ENCODE data around the gene MGAM2.

MGAM2 gene

DNA sequence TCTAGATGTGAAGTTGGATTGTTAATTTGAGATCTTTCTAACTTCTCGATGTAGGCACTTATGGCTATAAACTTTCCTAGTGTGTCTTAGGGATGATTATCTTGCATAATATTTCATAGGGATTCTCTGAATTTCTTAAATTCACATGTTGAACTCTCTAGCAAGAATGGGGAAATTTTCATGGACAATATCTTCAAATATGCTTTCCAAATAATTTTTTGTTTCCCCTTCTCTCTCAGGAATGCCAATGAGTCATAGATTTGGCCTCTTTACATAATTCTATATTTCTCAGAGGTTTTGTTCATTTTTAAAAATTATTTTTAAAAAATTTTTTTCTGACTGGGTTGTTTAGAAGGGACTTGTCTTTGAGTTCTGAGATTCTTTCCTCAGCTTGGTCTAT, 68.9 kb downstream of the MGAM2 start:
- DNase-seq = no peak

- DNase-seq = no peak
Observed at GRCh38 chr7:142181211-142181610, 69.7 kb downstream of the MGAM2 start.

DNA sequence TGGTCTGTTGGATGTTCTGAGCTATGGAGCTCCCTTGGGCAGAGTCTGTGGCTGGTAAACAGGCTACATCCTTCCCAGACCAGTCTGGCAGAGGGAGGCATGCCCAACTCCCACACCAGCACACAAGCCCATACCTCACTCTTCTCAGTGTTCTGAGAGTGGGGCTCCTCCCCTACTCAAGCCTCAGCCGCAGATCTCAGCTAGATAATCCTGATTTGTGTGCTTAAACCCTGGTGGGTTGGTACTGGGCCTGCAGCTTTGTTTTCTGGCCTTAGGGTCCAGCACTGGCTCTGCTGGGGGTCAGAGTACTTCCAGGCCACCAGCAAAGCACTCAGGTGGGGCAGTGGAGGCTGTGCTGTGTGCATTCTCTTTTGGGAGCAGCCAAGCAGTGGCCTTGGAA, 70.4 kb downstream of the MGAM2 start:
- DNase-seq = no peak

DNA sequence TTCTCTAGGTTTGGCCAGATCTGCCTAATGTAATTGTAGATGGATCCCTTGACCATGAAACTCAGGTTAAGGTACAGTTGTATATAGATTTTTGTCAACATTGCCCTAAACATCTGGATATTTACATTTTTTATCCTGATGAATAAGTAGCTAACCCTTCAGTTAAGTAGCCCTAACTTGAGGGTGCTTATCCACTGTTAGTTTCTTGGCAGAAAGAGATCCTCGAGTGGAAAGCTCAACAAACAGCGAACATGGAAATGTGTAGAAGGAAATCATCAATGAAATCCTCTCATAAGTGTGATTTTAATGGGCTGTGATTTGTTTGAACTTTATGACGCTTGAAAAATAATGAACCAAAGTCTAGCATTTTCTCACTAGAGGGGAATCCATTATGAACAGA, 73.6 kb downstream of the MGAM2 start:
- no peak for DNase-seq

DNA sequence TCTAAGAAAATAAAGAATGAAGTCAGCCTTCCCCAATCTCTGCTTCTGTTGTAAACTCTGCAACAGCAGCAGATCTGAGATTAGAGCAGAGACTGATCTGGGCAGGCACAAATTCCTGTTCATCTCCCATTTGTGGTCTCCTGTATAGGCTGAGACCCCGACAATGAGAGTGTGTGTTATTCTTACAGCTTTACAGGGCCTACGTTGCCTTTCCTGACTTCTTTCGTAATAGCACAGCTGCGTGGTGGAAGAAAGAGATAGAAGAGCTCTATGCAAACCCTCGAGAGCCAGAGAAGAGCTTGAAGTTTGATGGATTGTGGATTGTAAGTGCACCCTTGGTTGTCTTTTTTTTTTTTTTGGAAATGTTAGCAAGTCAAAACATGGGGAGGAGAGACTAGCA, 74.3 kb downstream of the MGAM2 start:
- DNase-seq = no peak

GRCh38 chr7:142188154-142188553, 76.6 kb downstream of the MGAM2 start:
- DNase-seq = no peak

- no peak for DNase-seq
Observed at GRCh38 chr7:142188846-142189245, 77.3 kb downstream of the MGAM2 start.

- DNase-seq = no peak
Observed at GRCh38 chr7:142194201-142194600, 82.7 kb downstream of the MGAM2 start.

DNA sequence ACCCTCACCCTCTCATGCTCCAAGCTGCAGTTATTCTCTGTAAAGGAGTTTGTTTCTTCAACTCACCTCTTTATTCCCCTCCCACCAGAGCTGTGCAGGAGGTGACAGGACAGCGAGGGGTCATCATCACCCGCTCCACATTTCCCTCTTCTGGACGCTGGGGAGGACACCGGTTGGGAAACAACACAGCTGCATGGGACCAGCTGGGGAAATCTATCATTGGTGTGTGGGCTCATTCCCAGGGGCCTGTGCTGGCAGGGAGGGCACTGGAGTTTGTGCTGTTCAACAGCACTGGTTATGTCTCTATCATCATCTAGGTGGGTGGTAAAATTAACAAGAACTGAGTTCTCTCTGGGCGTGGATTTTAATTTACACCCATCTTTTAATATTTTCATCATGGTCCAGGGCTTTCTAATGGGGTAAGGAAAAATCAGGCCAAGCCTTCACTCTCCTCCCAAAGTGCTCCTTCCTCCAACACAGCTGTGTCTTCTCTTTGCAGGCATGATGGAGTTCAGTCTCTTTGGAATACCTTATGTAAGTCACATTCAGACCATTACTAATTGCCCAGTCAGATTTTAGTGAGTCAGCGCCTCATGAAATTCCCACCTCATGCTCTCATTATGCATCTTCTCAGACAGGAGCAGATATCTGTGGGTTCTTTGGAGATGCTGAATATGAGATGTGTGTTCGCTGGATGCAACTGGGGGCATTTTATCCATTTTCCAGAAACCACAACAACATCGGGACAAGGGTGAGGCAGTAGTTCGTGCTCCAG, 84.7 kb downstream of the MGAM2 start:
- no peak for DNase-seq

GRCh38 chr7:142200206-142200605, 88.7 kb downstream of the MGAM2 start:
- no peak for DNase-seq

- no peak for DNase-seq
Observed at GRCh38 chr7:142228537-142229104, 117.1 kb downstream of the MGAM2 start.

GRCh38 chr7:142231716-142232115, 120.2 kb downstream of the MGAM2 start:
- DNase-seq = peak; percentile 4 to 16

DNA sequence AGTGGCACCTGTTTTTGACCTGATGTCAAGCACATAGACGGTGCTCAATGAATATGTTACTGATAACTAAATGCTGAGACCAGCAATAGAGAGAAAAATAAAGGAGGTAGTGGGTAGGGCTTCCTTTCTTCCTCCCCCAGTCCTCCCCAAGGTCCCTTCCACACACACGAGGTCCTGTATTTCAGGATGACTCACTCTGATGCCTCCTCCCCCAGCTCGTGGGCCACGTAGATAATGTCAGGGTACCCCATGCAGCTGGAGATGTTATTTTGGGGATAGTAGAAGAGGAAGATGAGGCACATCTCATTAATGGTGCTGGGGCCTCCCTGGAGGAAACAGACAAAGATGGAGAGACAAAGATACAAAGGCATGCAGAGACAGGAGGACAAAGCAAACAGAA, 129.0 kb downstream of the MGAM2 start:
- DNase-seq = no peak

DNA sequence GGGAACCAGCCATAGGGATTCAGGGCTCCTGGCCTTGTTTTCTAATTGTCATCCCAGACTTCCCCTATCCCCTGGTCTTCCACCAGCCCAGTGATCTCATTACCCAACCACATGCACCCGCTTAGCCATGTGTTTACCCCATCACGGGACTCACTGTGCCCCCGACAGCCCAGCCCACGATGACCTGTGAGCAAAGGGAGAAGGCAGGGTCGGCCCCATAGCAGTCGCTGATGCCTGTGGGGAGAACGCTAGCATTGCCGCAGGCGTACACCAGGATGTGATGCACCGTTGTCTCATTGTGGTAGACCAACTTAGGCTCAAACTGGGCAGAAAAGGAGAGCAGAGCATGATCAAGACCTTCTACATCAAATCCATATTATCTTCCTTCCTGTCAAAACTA, 132.3 kb downstream of the MGAM2 start:
- no peak for DNase-seq

GRCh38 chr7:142248166-142249160, 136.9 kb downstream of the MGAM2 start:
- DNase-seq = no peak

- DNase-seq = no peak
Observed at GRCh38 chr7:142249918-142250317, 138.4 kb downstream of the MGAM2 start.

DNA sequence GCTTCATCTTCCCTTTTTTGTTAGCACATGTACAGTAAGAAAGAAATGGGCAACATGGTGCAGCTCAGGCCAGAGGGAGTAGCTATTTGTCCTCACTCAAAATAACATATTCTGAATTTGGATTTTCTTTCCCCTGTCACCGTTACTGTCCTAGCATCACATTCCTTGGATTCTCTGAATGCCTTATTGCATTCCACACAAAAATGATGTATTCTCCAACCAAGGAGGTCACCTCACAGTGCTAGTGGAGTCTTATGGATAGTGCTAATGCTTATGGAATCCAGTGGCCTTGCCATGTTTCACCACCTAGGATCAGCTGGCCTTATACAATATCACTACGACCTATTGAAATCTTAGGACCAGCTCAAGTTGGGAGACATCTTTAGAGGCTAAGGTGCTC, 139.2 kb downstream of the MGAM2 start:
- DNase-seq = no peak

DNA sequence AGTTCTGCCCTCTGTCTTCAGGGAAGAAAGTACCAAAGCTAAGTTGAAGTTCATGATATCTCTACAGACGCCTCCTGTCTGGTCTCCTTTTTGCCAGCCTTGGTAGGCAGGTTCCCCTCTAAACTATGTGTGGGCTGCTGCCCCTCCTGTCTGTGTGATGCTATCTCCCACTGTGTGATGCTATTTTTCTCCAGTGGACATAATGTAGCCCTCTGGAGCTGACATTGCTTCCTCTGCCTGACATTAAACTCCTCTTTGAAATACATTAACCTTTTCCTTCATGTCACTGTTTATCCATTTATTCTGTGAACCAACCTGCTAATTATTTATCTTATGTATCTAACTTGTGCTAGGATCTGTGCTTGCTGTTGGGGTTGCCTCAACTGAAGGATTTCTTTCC, 146.4 kb downstream of the MGAM2 start, which contains the start of gene PRSS58:
Gene PRSS58 (minus strand): TSS at position 101 of the 400 bp plus-strand sequence. CDS start 351 bp downstream, outside the sequence.
- DNase-seq = no peak

DNA sequence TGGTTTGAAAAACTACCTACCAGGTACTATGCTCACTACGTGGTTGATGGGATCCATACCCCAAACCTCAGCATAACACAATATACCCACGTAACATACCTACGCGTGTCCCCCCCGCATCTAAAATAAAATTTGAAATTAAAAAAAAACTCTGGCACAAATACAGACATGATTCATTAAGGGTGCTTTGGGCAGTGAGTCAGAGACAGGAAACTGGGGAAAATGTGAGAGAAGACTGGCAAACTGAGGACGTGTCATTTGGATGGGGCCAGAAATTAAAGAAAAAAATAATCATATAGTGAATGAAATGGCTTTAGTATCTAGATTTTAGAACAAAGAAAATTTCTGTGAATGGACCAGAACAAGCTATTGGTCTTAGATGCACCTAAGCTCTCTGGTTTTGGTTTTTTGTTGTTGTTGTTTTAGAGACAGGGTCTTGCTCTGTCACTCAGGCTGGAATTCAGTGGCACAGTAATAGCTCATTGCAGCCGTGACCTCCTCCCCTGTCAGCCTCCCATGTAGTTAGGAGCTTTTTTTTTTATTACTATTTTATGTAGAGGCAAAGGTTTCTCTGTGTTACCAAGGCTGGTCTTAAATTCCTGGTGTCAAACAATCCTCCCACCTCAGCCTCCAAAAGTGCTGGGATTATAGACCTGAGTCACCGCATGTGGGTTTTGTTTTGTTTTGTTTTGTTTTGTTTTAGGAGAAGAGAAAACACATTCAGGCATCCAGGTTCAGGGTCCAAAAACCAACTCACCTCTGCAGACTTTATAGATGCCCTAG, 152.3 kb downstream of the MGAM2 start:
- DNase-seq = no peak
